ENCODE results near the gene ARHGAP15.
A peak's percentile ranks its signal among the peaks of the same experiment; 100 is the strongest.

Gene ARHGAP15

GRCh38 chr2:143160732-143161707 is 31.8 kb downstream of the ARHGAP15 start:
- H3K27me3 ChIP-seq (ENCODE audit: insufficient read depth, poor library complexity, severe bottlenecking): no peaks in the 10 kb centered on the region
- no peak overlapping the region for H3K4me3 ChIP-seq (replicated peaks; ENCODE audit: insufficient read depth, low read length)
- H3K27ac ChIP-seq (replicated peaks): no peak overlapping the region
- TF ChIP-seq GABPA (IDR thresholded peaks at IDR 0.05; ENCODE audit: low read depth): no peak
- no peak for TF ChIP-seq SPI1 (IDR thresholded peaks at IDR 0.05; ENCODE audit: borderline replicate concordance, low read depth)
- TF ChIP-seq, protein P1, sequence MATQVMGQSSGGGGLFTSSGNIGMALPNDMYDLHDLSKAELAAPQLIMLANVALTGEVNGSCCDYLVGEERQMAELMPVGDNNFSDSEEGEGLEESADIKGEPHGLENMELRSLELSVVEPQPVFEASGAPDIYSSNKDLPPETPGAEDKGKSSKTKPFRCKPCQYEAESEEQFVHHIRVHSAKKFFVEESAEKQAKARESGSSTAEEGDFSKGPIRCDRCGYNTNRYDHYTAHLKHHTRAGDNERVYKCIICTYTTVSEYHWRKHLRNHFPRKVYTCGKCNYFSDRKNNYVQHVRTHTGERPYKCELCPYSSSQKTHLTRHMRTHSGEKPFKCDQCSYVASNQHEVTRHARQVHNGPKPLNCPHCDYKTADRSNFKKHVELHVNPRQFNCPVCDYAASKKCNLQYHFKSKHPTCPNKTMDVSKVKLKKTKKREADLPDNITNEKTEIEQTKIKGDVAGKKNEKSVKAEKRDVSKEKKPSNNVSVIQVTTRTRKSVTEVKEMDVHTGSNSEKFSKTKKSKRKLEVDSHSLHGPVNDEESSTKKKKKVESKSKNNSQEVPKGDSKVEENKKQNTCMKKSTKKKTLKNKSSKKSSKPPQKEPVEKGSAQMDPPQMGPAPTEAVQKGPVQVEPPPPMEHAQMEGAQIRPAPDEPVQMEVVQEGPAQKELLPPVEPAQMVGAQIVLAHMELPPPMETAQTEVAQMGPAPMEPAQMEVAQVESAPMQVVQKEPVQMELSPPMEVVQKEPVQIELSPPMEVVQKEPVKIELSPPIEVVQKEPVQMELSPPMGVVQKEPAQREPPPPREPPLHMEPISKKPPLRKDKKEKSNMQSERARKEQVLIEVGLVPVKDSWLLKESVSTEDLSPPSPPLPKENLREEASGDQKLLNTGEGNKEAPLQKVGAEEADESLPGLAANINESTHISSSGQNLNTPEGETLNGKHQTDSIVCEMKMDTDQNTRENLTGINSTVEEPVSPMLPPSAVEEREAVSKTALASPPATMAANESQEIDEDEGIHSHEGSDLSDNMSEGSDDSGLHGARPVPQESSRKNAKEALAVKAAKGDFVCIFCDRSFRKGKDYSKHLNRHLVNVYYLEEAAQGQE (IDR thresholded peaks at IDR 0.05; ENCODE audit: insufficient replicate concordance, low read depth): no peak
- TF ChIP-seq POLR2AphosphoS5 (IDR thresholded peaks at IDR 0.05; ENCODE audit: low read depth): no peak
- TF ChIP-seq, protein P2, sequence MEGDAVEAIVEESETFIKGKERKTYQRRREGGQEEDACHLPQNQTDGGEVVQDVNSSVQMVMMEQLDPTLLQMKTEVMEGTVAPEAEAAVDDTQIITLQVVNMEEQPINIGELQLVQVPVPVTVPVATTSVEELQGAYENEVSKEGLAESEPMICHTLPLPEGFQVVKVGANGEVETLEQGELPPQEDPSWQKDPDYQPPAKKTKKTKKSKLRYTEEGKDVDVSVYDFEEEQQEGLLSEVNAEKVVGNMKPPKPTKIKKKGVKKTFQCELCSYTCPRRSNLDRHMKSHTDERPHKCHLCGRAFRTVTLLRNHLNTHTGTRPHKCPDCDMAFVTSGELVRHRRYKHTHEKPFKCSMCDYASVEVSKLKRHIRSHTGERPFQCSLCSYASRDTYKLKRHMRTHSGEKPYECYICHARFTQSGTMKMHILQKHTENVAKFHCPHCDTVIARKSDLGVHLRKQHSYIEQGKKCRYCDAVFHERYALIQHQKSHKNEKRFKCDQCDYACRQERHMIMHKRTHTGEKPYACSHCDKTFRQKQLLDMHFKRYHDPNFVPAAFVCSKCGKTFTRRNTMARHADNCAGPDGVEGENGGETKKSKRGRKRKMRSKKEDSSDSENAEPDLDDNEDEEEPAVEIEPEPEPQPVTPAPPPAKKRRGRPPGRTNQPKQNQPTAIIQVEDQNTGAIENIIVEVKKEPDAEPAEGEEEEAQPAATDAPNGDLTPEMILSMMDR (IDR thresholded peaks at IDR 0.05; ENCODE audit: insufficient read depth, low read length): no peak
- DNase-seq (ENCODE audit: low read depth in 1 of 2, low spot score in 1 of 2): no peak

DNA sequence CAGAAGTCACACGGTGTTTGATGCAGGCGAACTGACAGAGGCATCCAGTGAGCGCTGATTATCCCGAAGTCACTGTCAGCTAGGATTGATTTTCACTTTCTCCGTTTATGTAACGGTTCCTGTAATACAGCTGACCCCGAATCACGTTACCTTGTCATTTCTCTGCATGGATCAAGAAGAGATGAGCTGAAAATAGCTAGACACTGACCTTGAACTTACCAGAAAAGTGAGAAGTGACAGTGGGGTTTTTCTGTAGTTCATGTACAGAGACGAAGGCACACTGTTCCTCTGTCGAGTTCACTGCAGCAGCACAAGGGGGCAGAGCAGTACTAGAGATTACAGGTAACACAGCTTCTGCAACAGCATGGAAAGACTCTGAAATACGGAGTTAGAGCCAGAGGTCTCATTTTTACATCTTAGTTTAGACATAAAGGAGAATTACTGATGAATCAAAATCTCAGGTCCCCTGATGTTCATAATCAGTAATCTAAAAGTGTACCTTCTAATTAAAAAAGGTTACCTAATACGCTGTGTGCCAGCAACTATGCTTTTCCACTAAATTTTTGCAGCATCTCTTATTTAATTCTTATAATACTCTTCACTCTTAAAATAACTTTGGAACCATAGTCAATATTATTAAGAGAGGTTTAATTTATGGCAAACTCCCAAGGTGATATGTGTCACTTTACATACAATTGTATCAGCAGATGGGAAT is 33.1 kb downstream of the ARHGAP15 start:
- H3K27me3 ChIP-seq (ENCODE audit: insufficient read depth, poor library complexity, severe bottlenecking): no peaks in the 10 kb centered on the region
- no peak overlapping the region for H3K4me3 ChIP-seq (replicated peaks; ENCODE audit: insufficient read depth, low read length)
- no peak for TF ChIP-seq GABPA (IDR thresholded peaks at IDR 0.05; ENCODE audit: low read depth)
- no peak overlapping the region for H3K27ac ChIP-seq (replicated peaks)
- DNase-seq (ENCODE audit: low read depth in 1 of 2, low spot score in 1 of 2): peak in 1 of 2 experiments; percentile 49

GRCh38 chr2:143162997-143163396 is 33.8 kb downstream of the ARHGAP15 start:
- no peak for TF ChIP-seq GABPA (IDR thresholded peaks at IDR 0.05; ENCODE audit: low read depth)
- no peak for TF ChIP-seq SPI1 (IDR thresholded peaks at IDR 0.05; ENCODE audit: borderline replicate concordance, low read depth)
- no peak for DNase-seq (ENCODE audit: low read depth in 1 of 2, low spot score in 1 of 2)
- H3K27ac ChIP-seq (replicated peaks): no peak overlapping the region
- no peak overlapping the region for H3K4me3 ChIP-seq (replicated peaks; ENCODE audit: insufficient read depth, low read length)
- H3K27me3 ChIP-seq (ENCODE audit: insufficient read depth, poor library complexity, severe bottlenecking): no peaks in the 10 kb centered on the region

DNA sequence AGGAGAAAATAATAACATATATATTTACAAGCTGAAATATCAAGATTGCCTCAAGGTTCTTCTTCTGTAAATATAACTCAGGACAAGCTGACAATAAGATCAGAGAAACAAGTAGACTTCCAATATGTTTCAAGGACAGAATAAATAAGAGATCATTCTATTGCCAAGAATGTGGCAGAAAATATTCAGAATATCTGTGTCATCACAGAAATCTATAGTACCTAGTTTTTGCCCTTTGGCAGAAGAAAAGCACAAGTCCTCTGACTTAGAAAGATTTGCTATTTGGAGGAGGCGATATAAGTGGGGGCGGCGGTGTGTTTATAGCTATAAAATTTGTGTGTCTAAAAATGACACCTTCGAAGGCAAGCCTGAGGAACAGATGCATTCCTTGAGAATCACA is 34.3 kb downstream of the ARHGAP15 start:
- DNase-seq (ENCODE audit: low read depth in 1 of 2, low spot score in 1 of 2): no peak
- Histone ChIP-seq H3K27me3 (ENCODE audit: insufficient read depth, poor library complexity, severe bottlenecking) (no peaks in the 10 kb centered on the region), H3K27ac (replicated peaks) (no peak overlapping the region), H3K4me3 (replicated peaks; ENCODE audit: insufficient read depth, low read length) (no peak overlapping the region)
- no peak for TF ChIP-seq GABPA (IDR thresholded peaks at IDR 0.05; ENCODE audit: low read depth)

GRCh38 chr2:143165291-143165690 is 36.1 kb downstream of the ARHGAP15 start:
- Histone ChIP-seq H3K4me3 (replicated peaks; ENCODE audit: insufficient read depth, low read length) (no peak overlapping the region), H3K27me3 (ENCODE audit: insufficient read depth, poor library complexity, severe bottlenecking) (no peaks in the 10 kb centered on the region), H3K27ac (replicated peaks) (no peak overlapping the region)
- no peak for DNase-seq (ENCODE audit: low read depth in 1 of 2, low spot score in 1 of 2)
- TF ChIP-seq POLR2AphosphoS5 (IDR thresholded peaks at IDR 0.05; ENCODE audit: low read depth): no peak
- TF ChIP-seq, protein P1 (IDR thresholded peaks at IDR 0.05; ENCODE audit: insufficient replicate concordance, low read depth): no peak
- TF ChIP-seq SPI1 (IDR thresholded peaks at IDR 0.05; ENCODE audit: borderline replicate concordance, low read depth): no peak
- no peak for TF ChIP-seq GABPA (IDR thresholded peaks at IDR 0.05; ENCODE audit: low read depth)
- TF ChIP-seq, protein P2 (IDR thresholded peaks at IDR 0.05; ENCODE audit: insufficient read depth, low read length): no peak

Data from HL-60 (cell line).